ENCODE measurements around the gene MAGEB3.

Gene MAGEB3

GRCh38 chrX:30246769-30247489 lies 16.5 kb downstream of the MAGEB3 start, which contains the start of gene MAGEB1:
TSS of gene MAGEB1 (plus strand) at chrX:30247146. CDS start at chrX:30250494, 3,348 bp downstream.
- FAIRE-seq (no peak), DNase-seq (ENCODE audit: insufficient read length, low spot score) (no peak)
- TF ChIP-seq, protein P1, sequence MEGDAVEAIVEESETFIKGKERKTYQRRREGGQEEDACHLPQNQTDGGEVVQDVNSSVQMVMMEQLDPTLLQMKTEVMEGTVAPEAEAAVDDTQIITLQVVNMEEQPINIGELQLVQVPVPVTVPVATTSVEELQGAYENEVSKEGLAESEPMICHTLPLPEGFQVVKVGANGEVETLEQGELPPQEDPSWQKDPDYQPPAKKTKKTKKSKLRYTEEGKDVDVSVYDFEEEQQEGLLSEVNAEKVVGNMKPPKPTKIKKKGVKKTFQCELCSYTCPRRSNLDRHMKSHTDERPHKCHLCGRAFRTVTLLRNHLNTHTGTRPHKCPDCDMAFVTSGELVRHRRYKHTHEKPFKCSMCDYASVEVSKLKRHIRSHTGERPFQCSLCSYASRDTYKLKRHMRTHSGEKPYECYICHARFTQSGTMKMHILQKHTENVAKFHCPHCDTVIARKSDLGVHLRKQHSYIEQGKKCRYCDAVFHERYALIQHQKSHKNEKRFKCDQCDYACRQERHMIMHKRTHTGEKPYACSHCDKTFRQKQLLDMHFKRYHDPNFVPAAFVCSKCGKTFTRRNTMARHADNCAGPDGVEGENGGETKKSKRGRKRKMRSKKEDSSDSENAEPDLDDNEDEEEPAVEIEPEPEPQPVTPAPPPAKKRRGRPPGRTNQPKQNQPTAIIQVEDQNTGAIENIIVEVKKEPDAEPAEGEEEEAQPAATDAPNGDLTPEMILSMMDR (IDR thresholded peaks at IDR 0.05; ENCODE audit: insufficient read depth, missing control alignments), result no peak

DNA sequence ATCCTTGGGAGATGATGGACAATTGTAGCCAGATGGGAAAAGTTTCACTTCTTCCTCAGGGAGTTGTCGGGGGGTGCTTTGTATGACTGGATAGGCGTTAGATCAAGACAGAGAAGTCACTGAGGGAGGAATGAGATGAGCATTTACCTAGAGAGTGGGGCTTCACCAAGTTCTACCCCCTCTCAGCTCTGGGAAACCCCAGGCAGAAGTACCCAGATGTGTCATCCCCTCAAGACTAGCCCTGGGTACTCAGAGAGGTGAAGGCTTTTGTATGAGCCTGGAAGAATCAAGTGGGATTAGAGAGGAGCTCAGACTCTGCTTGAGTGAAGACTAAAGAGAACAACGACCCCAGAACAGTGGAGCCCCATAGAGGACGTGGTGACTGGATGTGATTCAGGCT lies 18.4 kb downstream of the MAGEB3 start:
- DNase-seq (ENCODE audit: insufficient read length, low spot score) (no peak), FAIRE-seq (no peak)
- TF ChIP-seq, protein P1 (IDR thresholded peaks at IDR 0.05; ENCODE audit: insufficient read depth, missing control alignments), result no peak

DNA sequence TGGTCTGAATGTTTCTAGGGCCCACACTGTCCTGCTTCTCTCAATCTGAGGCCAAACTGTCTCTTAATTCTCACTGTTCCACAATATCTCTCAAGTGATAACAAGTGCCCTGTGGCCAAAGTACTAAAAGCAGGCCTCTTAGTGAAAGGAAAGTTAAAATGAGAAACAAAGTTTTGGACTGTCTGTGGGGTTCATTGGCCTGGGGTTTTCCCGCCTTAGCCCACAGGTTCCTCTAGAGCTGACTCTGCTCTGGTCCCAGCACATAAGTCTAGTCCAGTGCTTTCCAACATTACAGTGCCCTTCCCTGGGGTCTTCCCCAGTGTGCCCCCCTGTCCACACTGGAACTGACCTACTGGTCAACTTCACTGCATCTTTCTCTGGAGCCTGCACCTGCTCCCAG lies 22.8 kb downstream of the MAGEB3 start:
- no peak for DNase-seq (ENCODE audit: insufficient read length, low spot score)
- TF ChIP-seq, protein P1 (IDR thresholded peaks at IDR 0.05; ENCODE audit: insufficient read depth, missing control alignments), result no peak
- no peak for FAIRE-seq

- FAIRE-seq (no peak), DNase-seq (ENCODE audit: insufficient read length, low spot score) (no peak)
- TF ChIP-seq, protein P1 (IDR thresholded peaks at IDR 0.05; ENCODE audit: insufficient read depth, missing control alignments), result no peak
These were observed 29.5 kb downstream of the MAGEB3 start for GRCh38 chrX:30259927-30260326.

- TF ChIP-seq, protein P1 (IDR thresholded peaks at IDR 0.05; ENCODE audit: insufficient read depth, missing control alignments), result no peak
- DNase-seq (ENCODE audit: insufficient read length, low spot score) (no peak), FAIRE-seq (no peak)
These were observed 30.6 kb downstream of the MAGEB3 start for GRCh38 chrX:30261012-30261411.

DNA sequence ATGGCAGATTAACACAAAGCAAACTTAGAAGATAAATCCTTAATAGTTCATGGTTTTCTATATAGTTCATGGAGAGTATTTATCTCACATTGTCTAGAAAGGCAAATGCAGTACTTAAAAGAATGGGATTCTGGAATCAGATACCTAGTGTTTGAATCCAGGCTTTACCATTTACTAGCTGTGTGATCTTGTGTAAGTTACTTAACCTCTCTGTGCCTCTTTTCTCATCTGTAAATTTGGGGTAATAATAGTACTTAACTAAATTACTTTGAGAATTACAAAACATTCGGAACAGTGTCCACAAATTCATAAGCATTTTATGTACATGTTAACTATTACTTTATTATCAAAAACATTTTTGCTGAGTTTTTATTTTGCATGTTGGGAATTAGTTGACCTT lies 32.3 kb downstream of the MAGEB3 start:
- DNase-seq (ENCODE audit: insufficient read length, low spot score), result no peak
- TF ChIP-seq, protein P1 (IDR thresholded peaks at IDR 0.05; ENCODE audit: insufficient read depth, missing control alignments), result no peak
- no peak for FAIRE-seq

DNA sequence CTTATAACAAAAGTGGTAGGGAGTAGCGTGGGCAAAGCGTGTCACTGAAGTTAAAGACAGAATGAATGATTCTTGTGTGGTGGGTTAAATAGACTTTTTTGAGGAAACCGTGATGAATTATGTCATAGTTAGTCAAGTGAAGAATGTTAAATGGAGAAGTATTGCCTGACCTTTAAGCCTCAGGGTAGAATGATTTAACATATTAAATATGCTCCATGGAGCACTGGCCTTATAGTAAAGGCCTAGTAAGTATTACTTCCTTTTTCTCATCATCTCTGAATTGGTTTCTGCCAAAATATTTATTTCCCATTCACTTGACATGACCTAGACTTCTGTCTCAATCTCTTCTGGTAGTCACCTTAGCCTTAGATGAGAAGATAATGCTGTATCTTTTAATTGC lies 40.2 kb downstream of the MAGEB3 start:
- FAIRE-seq, result no peak
- TF ChIP-seq, protein P1 (IDR thresholded peaks at IDR 0.05; ENCODE audit: insufficient read depth, missing control alignments), result no peak
- DNase-seq (ENCODE audit: insufficient read length, low spot score), result no peak

Data from D721Med (cell line).